K562 (cell line): ENCODE data around the gene TENT4A. TPM values are rescaled to one million over a fixed set of nuclear protein-coding genes. Genes with fewer than 3 reads are reported as not detected.
A peak's percentile ranks its signal among the peaks of the same experiment; 100 is the strongest.

Source experiments
- ATAC-seq: fragments of 200-7000 bp; cut with Tn5 transposase; 3 replicates; pipeline ENCODE4 v1.9.1; 2020; ENCODE audit warnings: moderate library complexity
- BruUV-seq: library from RNA; stranded (reverse); fragments of 400-500 nt; replicated peaks from 2 replicates; lab custom pipeline; 2021; lab: Mats Ljungman, UMichigan
- CTCF ChIA-PET: fragments of 300-600 bp; formaldehyde crosslinking; extraction: SDS; loops from one replicate; lab custom pipeline; 2021; ENCODE audit warnings: low intra/inter-chr PET ratio; lab: Yijun Ruan, JAX
- POLR2A ChIA-PET: fragments of 300-600, 350-650 bp; sonication (Branson Sonifier 250); formaldehyde crosslinking; extraction: SDS; loops from one replicate; lab custom pipeline; 2021; ENCODE audit warnings: antibody characterized with exemption, inconsistent platforms; lab: Yijun Ruan, JAX
- DNase-seq, 4 experiments: peaks; one replicate each; pipeline versions ENCODE4 v3.0.0 to v3.0.0-alpha.2; 2011 to 2018; ENCODE audit warnings: low spot score in 3 of 4, mixed read lengths in 3 of 4; ENCODE audit errors: extremely low read depth in 1 of 4
- FAIRE-seq: peaks from 2 replicates; lab custom pipeline; 2011; peaks lifted over from hg19 to GRCh38; lab: Jason Lieb, UNC
- H2AFZ ChIP-seq: 2 replicates; pipeline ENCODE4 v1.6.0; 2011; ENCODE audit warnings: low read depth, low read length, control low read depth, inconsistent platforms
- H3K27ac ChIP-seq: fragments of 200-600 bp; 3 replicates; pipeline ENCODE4 v1.8.0; 2011; ENCODE audit warnings: low read depth, mild to moderate bottlenecking, control low read depth, inconsistent platforms, low read length, moderate library complexity, mixed read lengths; ENCODE audit errors: extremely low read depth
- H3K27me3 ChIP-seq, 2 experiments: fragments of 300-600 bp in 1 of 2; 2 replicates in 1 of 2; 3 replicates in 1 of 2; pipeline versions ENCODE4 v1.6.0 to v1.8.0; 2011; ENCODE audit warnings: inconsistent platforms in 2 of 2, low read length in 2 of 2, mild to moderate bottlenecking in 1 of 2, mixed read lengths in 1 of 2, moderate library complexity in 1 of 2; ENCODE audit not compliant: control insufficient read depth in 2 of 2, insufficient read depth in 2 of 2
- H3K36me3 ChIP-seq: fragments of 300-600 bp; 3 replicates; pipeline ENCODE4 v1.8.0; 2011; ENCODE audit warnings: mild to moderate bottlenecking, low read length, inconsistent platforms; ENCODE audit not compliant: control insufficient read depth, insufficient read depth
- H3K4me1 ChIP-seq, 2 experiments: fragments of 200-600 bp in 1 of 2; replicated peaks in 1 of 2; 2 replicates in 1 of 2; 3 replicates in 1 of 2; pipeline versions ENCODE4 v1.5.1 to v1.8.0; 2011; ENCODE audit warnings: inconsistent platforms in 2 of 2, low read length in 2 of 2, mild to moderate bottlenecking in 1 of 2, mixed read lengths in 1 of 2, moderate library complexity in 1 of 2; ENCODE audit not compliant: control insufficient read depth in 2 of 2, insufficient read depth in 2 of 2
- H3K4me2 ChIP-seq: 2 replicates; pipeline ENCODE4 v1.6.1; 2011; ENCODE audit warnings: low read length, control low read depth, inconsistent platforms, mixed read lengths; ENCODE audit not compliant: insufficient read depth
- H3K4me3 ChIP-seq: fragments of 200-600 bp; sonication (generic), shearing (Covaris generic); 2 replicates; pipeline ENCODE4 v1.5.1; 2016; ENCODE audit warnings: control low read depth, inconsistent platforms
- H3K79me2 ChIP-seq: fragments of 200-600 bp; 3 replicates; pipeline ENCODE4 v1.8.0; 2011; ENCODE audit warnings: low read length, inconsistent platforms; ENCODE audit not compliant: control insufficient read depth, insufficient read depth
- H3K9ac ChIP-seq, 2 experiments: 2 replicates each; pipeline versions ENCODE4 v1.6.0 to v1.6.1; 2011; ENCODE audit warnings: low read depth in 2 of 2, low read length in 2 of 2, control low read depth in 1 of 2, inconsistent platforms in 1 of 2, mild to moderate bottlenecking in 1 of 2, mixed read lengths in 1 of 2; ENCODE audit not compliant: insufficient read depth in 1 of 2
- H3K9me1 ChIP-seq: one replicate; pipeline ENCODE4 v1.6.0; 2011; ENCODE audit warnings: inconsistent platforms, mild to moderate bottlenecking, low read length, moderate library complexity; ENCODE audit not compliant: control insufficient read depth, insufficient read depth
- H3K9me3 ChIP-seq: replicated peaks from 2 replicates; pipeline ENCODE4 v1.5.1; 2011; ENCODE audit warnings: low read depth, low read length, inconsistent platforms; ENCODE audit not compliant: control insufficient read depth, insufficient read depth
- H4K20me1 ChIP-seq: replicated peaks from 2 replicates; pipeline ENCODE4 v1.6.1; 2011; ENCODE audit warnings: low read length, inconsistent platforms, mixed read lengths; ENCODE audit not compliant: control insufficient read depth, insufficient read depth
- ARID3A ChIP-seq: IDR thresholded peaks from 2 replicates; pipeline ENCODE4 v1.6.1; 2012; ENCODE audit warnings: low read depth, low read length, improper control_type of control experiment, borderline replicate concordance
- BHLHE40 ChIP-seq: IDR thresholded peaks from 2 replicates; pipeline ENCODE4 v1.6.1; 2011; ENCODE audit warnings: low read length, improper control_type of control experiment
- CLOCK ChIP-seq: fragments of 250-450 bp; sonication (Bioruptor Pico); IDR thresholded peaks from 2 replicates; pipeline ENCODE4 v1.4.0; 2020; ENCODE audit warnings: mild to moderate bottlenecking, moderate library complexity, borderline replicate concordance
- E2F3 ChIP-seq: fragments of 250-450 bp; sonication (Bioruptor Pico); IDR thresholded peaks from 2 replicates; pipeline ENCODE4 v1.4.0; 2020; ENCODE audit warnings: mild to moderate bottlenecking
- EP300 ChIP-seq: IDR thresholded peaks from 2 replicates; pipeline ENCODE4 v1.6.1; 2012; ENCODE audit warnings: low read length, improper control_type of control experiment
- EZH2 ChIP-seq: IDR thresholded peaks from 2 replicates; pipeline ENCODE4 v1.6.1; 2012; ENCODE audit warnings: low read depth, mild to moderate bottlenecking, inconsistent platforms, low read length, borderline replicate concordance
- KAT7 ChIP-seq: sonication (generic); formaldehyde crosslinking; IDR thresholded peaks from 2 replicates; pipeline ENCODE4 v1.8.0; 2022; ENCODE audit warnings: missing genetic modification reagents, mild to moderate bottlenecking, borderline replicate concordance
- KLF13 ChIP-seq: fragments of 450-650 bp; IDR thresholded peaks from 2 replicates; pipeline ENCODE4 v1.6.1; 2016; ENCODE audit warnings: missing genetic modification characterization, low read depth, mild to moderate bottlenecking, missing compliant biosample characterization, moderate library complexity, borderline replicate concordance
- LEF1 ChIP-seq: fragments of 450-650 bp; IDR thresholded peaks from 2 replicates; pipeline ENCODE4 v1.6.1; 2016; ENCODE audit warnings: mild to moderate bottlenecking
- MCM3 ChIP-seq: fragments of 450-650 bp; IDR thresholded peaks from 2 replicates; pipeline ENCODE4 v1.6.1; 2016
- MTA3 ChIP-seq: fragments of 450-650 bp; formaldehyde crosslinking; IDR thresholded peaks from 2 replicates; pipeline ENCODE4 v1.6.1; 2017; ENCODE audit warnings: mild to moderate bottlenecking, borderline replicate concordance
- NCOA2 ChIP-seq, 2 experiments: fragments of 450-650 bp; IDR thresholded peaks; 2 replicates each; pipeline ENCODE4 v1.6.1; 2018; ENCODE audit warnings: mild to moderate bottlenecking in 2 of 2, moderate library complexity in 1 of 2; ENCODE audit not compliant: partially characterized antibody in 2 of 2
- NR4A1 ChIP-seq, 2 experiments: fragments of 250-450 bp in 1 of 2; fragments of 450-650 bp in 1 of 2; sonication (Bioruptor Pico) in 1 of 2; IDR thresholded peaks; 2 replicates each; pipeline versions ENCODE4 v1.4.0 to v1.6.1; 2016 to 2020; ENCODE audit warnings: mild to moderate bottlenecking in 2 of 2, missing compliant biosample characterization in 1 of 2, missing genetic modification characterization in 1 of 2, moderate library complexity in 1 of 2
- SLC30A9 ChIP-seq: fragments of 250-450 bp; sonication (Bioruptor Pico); IDR thresholded peaks from 2 replicates; pipeline ENCODE4 v1.8.0; 2022; ENCODE audit warnings: mild to moderate bottlenecking, moderate library complexity
- SMARCC2 ChIP-seq: fragments of 450-650 bp; IDR thresholded peaks from 2 replicates; pipeline ENCODE4 v1.6.1; 2017; ENCODE audit warnings: antibody characterized with exemption, moderate library complexity, mild to moderate bottlenecking, low read depth
- TSC22D4 ChIP-seq: fragments of 450-650 bp; IDR thresholded peaks from 2 replicates; pipeline ENCODE4 v1.6.1; 2016; ENCODE audit warnings: missing genetic modification characterization, missing biosample characterization, control low read depth
- ZFP36 ChIP-seq: fragments of 150-350 bp; IDR thresholded peaks from 2 replicates; pipeline ENCODE4 v1.6.1; 2018; ENCODE audit warnings: low read length, low read depth; ENCODE audit not compliant: partially characterized antibody
- ZNF232 ChIP-seq: sonication (generic); formaldehyde crosslinking; IDR thresholded peaks from 2 replicates; pipeline ENCODE4 v1.8.0; 2022; ENCODE audit warnings: mild to moderate bottlenecking, missing genetic modification reagents
- WGBS: fragments of 100-300 bp; shearing (Covaris generic); methylation state at CpG from one replicate; pipeline ENCODE4 v1.1.6; 2016; ENCODE audit warnings: low coverage, mixed read lengths; ENCODE audit not compliant: insufficient coverage; ENCODE audit errors: missing lambda C conversion rate; 5-methylcytosine and 5-hydroxymethylcytosine counted together
- in situ Hi-C: fragments of 300-500 bp; cut with MboI; formaldehyde crosslinking; loops from 4 replicates; pipeline ENCODE4 v1.15.0; 2018; ENCODE audit warnings: inconsistent platforms, mixed read lengths
- intact Hi-C: fragments of 100-400 bp; cut with micrococcal nuclease; formaldehyde crosslinking; loops from 2 replicates; pipeline ENCODE4 v1.14.2; 2022
- polyA plus RNA-seq, 8 experiments: library from polyadenylated mRNA; depleted of rRNA in 4 of 8; stranded (reverse) in 5 of 8; unstranded in 3 of 8; fragments of >200 nt; fragmentation: Nextera tagmentation in 2 of 8; fragmentation: Illumina TruSeq in 1 of 8; extraction: Ambion mirVana in 2 of 8; extraction: Trizol in 1 of 8; gene quantifications; 2 replicates each; pipeline versions ENCODE4 v1.2.1 to v1.2.3, GENCODE V29; 2011 to 2014; ENCODE audit warnings: inconsistent platforms in 1 of 8, missing spikeins in 1 of 8
- total RNA-seq, 7 experiments: library from RNA; depleted of rRNA in 6 of 7; stranded (reverse); fragments of >200 nt in 6 of 7; fragmentation: Illumina TruSeq in 2 of 7; extraction: Trizol in 2 of 7; gene quantifications; 2 replicates each; pipeline versions ENCODE4 v1.2.1 to v1.2.3, GENCODE V29; 2011 to 2021; ENCODE audit warnings: low replicate concordance in 1 of 7

Gene TENT4A
- total and polyA plus RNA-seq, 9 of the 15 experiments (the other 6 are each of a cell fraction or from before 2014, with no cell fraction given): 1.3 to 27.3 (median 13.0) TPM

DNA sequence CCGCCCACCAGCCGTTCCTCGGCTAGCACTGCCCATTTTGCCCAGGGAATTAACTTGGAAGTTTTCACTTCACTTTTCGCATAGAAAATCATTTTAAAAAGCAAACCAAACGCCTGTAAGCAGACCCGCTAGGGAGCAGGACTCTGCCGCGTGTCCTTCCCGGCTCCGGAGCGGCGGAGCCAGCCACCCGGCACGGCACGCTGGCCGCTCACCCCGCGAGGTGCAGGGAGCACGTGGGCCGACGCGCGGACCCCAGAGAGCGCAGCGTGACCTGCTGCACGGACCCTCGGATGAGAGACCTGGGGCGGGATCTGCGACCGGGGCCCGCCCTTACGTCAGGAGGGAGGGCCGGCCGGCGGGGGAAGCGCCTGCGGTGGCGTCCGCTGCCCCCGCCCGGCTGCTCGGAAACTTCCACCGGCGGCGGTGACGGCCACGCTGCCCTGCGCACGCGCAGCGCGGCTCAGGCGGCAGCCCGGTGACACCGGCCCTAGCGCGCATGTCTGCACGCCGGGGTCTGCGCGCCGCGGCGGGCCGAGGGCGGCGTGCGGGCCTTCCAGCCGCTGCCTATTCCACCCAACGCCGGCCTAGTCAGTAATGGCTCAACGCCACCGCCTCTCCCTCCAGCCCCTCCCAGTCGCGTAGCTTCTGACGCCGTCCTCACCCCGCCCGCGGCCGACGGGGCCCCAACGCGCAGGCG is 507 bp upstream of the TENT4A start:
- DNase-seq: peak; percentile 93 to 99 (median 96)
- in situ Hi-C loops: no loop called here
- Histone ChIP-seq H2AFZ (peak overlapping the region; percentile 85), H3K27me3 (no peaks in the 10 kb centered on the region), H4K20me1 (peaks cover 33% of the 10 kb centered on the region), H3K9me1 (peaks cover 19% of the 10 kb centered on the region), H3K4me1 (peaks cover 29 to 35% of the 10 kb centered on the region in 2 experiments; a peak in 4 of 5 replicates), H3K9ac (peak overlapping the region; percentile 95 to 96), H3K4me2 (peak overlapping the region; percentile 91), H3K27ac (peak overlapping the region; percentile 94), H3K36me3 (peaks cover 24% of the 10 kb centered on the region), H3K79me2 (peaks cover 37% of the 10 kb centered on the region), H3K4me3 (peak overlapping the region; percentile 83), H3K9me3 (no peaks in the 10 kb centered on the region)
- peak; percentile 91 for FAIRE-seq
- intact Hi-C loops: loop anchor here (1.0 to 10.0 kb wide), 2 partner anchors 79 to 338 kb away; partner anchors contain the start of genes MED10, NSUN2 and SRD5A1
- BruUV-seq: no TSS peak
- peak; percentile 82 for ATAC-seq
- ChIA-PET CTCF (no interaction called here), POLR2A (interaction anchor here (0.6 to 1.6 kb wide), 7 partner anchors 10 to 1715 kb away, joined by 3 to 7 read pairs (median 4); partner anchors contain the start of genes NSUN2 and SRD5A1)
- WGBS: under 1% methylated on average over 57 of the region's 85 CpGs
- TF ChIP-seq EP300 (peak; percentile 14; the same call in 1 of the 2 replicates), MTA3 (peak; percentile 62), LEF1 (no peak), ZFP36 (no peak), NR4A1 (CRISPR knock-in tag; IDR thresholded peaks at IDR 0.05) (peak; percentile 84; the same call in 1 of the 2 replicates), NR4A1 (tag; IDR thresholded peaks at IDR 0.05) (no peak), NCOA2 (IDR thresholded peaks at IDR 0.05; ENCODE audit: partially characterized antibody in 2 of 2) (no peak), ARID3A (no peak), SMARCC2 (0 out of 2 replicates have a peak, but pooled peaks have one; percentile 16), KAT7 (CRISPR knock-in tag) (0 out of 2 replicates have a peak, but pooled peaks have one; percentile 24), TSC22D4 (no peak), BHLHE40 (no peak; the same call in none of the 2 replicates), ZNF232 (CRISPR knock-in tag) (peak; percentile 49; the same call in 1 of the 2 replicates), KLF13 (peak; percentile 65; the same call in 1 of the 2 replicates), E2F3 (CRISPR knock-in tag) (peak; percentile 43; the same call in 1 of the 2 replicates), CLOCK (CRISPR knock-in tag) (no peak), EZH2 (no peak), SLC30A9 (no peak), MCM3 (no peak)
